RPMI7951 (cell line): ENCODE data around the gene ZDHHC14. TPM values are rescaled to one million over a fixed set of nuclear protein-coding genes. Genes with fewer than 3 reads are reported as not detected.
A peak's percentile ranks its signal among the peaks of the same experiment; 100 is the strongest.

Experiments
- DNase-seq: peaks from one replicate; pipeline ENCODE4 v3.0.0-alpha.2; 2012; ENCODE audit warnings: low read depth
- total RNA-seq: library from RNA; depleted of rRNA; stranded (reverse); fragments of >200 nt; shearing (Covaris generic); gene quantifications from 2 replicates; pipeline ENCODE4 v1.2.3, GENCODE V29; 2014

ZDHHC14 gene
- total RNA-seq, 1 experiment from 2014 or later: 1.8 TPM

DNA sequence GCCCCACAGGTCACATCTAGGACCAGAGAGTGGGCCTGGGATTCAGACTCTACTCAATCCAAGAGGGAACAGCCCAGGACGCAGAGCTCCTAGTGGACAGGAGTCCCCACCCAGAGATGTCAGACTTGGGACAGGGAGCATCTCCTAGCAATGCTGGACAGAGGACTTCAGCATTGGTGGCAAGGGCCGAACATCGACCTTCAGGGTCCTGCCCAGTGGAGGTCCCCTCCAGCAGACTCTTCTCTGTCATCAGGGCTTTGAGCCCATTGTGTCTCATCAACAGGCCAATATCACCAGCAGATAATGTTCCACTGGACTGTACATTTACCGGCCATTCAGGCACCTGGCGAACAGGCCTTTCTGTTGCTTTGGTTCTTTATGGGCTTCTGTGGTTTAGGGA lies 282.3 kb downstream of the ZDHHC14 start:
- no peak for DNase-seq

DNA sequence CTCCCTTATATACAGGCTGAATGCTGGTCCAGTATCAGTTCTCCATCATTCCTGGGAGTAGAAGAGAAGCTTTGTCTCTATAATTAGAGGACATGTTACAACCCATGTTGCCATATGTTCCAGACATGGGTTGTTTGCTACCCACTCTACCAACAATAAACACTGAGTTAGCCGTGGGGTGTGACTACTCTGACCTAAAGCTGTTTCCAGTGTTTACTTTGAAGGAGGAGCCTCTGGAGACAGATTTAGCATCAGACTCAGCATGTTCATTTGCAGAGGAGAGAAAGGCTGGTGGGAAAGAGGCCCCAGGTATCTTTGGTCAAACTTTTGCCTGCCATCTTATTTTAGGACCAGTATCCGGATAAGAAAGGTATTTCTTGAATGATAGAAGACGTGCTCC lies 284.2 kb downstream of the ZDHHC14 start:
- DNase-seq: no peak

DNA sequence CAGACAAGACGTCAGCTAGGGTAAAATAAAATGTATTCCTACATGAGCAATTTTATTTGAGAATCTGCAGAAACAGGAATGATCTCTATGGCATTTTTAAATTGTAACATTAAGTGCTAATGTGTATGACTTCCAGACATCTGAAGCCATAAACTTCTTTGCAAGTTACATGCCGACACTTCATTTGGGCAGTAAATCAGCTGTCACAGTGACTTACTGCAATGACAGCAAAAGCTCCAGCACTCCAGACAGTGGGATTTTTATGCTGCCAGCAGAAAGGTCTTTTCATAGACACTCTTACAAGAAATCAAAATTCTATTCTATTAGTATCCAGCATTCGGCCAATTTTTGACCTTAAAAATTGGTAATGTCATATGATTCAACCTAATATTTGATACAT lies 285.7 kb downstream of the ZDHHC14 start:
- no peak for DNase-seq

DNA sequence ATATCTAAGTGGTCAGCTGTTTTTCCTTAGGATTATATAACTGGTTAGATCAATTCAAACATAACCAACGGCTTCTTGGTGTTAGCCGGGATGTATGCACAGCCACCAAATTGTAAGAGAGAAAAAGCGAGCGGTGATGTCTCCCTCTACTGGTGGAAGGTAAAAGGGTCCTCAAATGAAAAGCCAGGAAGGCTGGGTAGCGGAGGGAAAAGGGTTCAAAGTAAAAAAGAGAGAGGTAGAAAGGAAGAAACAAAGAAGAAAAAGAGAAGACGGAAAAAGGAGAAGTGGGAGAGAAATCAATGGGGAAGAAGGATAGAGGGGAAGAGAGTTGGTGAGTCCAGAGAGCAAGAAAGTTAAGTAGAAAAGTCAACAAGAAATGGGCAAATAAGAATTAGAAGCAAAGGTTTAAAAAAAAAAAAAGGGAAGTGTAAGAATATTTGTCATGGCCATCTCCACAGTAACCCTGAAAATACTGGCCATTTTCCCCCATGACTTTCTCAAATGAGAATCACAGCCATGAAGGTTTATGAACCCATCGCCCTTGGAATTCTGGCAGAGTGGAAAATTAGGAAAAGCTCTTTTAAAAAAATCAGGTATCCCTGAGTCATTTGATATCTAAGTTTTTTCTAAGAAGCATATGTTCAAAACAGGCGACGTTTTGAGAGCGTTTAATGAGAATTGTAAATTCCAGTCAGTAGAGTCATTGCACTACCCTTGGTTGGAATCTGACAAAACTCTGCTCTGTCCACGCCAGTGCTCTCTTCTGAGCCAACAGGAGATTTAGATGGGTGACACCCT lies 286.4 kb downstream of the ZDHHC14 start:
- peak; percentile 64 for DNase-seq

GRCh38 chr6:157668009-157668401 lies 287.0 kb downstream of the ZDHHC14 start:
- no peak for DNase-seq

- DNase-seq: no peak
Measured at GRCh38 chr6:157668713-157669112, 287.7 kb downstream of the ZDHHC14 start.

GRCh38 chr6:157669323-157669722 lies 288.3 kb downstream of the ZDHHC14 start:
- no peak for DNase-seq

GRCh38 chr6:157669747-157670216 lies 288.8 kb downstream of the ZDHHC14 start:
- DNase-seq: peak; percentile 69

DNA sequence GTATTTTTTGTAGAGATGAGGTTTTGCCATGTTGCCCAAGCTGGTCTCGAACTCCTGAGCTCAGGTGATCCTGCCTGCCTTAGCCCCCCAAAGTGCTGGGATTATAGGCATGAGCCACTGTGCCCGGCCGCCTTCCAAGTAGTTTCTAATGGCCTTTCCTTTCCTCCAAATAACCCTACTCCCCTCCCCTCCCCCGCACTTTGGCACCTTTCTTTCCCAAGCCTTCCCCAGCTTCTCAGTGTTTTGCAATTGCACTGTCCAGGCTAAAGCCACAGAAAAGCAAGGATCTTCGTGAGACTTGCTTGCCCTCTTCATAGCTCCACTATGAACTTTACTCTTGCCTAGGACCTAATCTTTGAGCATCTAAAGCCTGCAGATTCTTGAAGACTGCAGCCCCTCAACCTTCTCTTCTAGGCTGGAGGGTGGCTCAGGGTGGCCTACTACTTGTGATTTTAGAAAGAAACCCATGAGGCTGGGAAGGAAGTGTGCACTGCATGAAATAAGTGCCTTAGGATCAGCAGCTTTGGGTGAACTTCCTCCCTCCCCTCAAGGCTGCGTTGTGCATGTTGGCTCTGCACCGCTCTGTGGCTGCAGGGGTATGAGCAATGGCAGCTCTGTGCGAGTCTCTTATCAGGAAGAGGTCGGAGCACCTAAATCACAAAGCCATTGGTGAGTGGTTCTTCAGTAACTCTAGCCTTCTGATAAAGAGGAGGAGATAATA lies 289.6 kb downstream of the ZDHHC14 start:
- DNase-seq: no peak

DNA sequence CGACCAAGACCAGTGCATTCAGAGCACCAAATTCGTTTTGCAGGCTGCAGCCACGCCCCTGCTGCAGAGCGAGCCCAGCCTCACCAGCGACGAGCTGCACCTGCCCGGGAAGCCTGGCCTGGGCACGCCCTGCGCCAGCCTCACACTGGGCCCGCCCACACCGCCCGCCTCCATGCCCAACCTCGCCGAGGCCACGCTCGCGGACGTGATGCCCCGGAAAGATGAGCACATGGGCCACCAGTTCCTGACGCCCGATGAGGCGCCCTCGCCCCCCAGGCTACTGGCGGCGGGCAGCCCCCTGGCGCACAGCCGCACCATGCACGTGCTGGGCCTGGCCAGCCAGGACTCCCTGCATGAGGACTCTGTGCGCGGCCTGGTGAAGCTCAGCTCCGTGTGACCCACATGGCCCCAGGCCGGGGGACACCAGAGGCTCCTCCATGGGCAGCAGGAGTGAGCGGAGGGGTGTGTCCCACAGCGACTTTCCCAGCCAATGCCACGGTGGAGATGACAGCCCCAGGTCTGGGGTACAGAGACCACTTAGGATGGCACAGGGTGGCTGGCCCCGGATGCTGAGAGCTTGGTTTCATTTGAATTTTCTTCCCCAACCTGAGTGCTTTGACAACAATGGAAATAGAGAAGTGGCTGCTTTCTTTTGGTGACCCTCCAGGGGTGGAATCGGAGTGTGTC lies 291.9 kb downstream of the ZDHHC14 start:
- DNase-seq: no peak

DNA sequence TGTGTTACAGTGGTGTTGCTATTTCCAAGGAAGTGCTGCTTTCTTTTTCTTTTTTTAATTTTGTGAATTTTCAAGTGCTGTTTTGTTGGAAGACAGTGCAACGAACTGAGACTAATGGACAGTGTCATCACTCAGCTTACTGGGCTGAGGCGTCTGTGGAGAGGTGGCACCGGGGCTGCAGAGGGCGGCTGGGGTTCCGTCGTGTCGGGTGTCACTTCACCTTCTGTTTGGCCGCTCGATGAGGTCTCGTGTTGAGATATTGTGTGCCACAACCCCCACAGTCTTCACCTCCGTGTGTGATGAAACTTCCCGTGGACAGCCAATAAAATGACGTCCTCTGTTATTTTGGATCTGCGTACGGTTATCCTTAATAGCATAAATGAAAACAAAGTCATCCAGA lies 292.6 kb downstream of the ZDHHC14 start:
- DNase-seq: no peak

GRCh38 chr6:157674061-157674460 lies 293.1 kb downstream of the ZDHHC14 start:
- no peak for DNase-seq

GRCh38 chr6:157675831-157676230 lies 294.8 kb downstream of the ZDHHC14 start:
- no peak for DNase-seq

DNA sequence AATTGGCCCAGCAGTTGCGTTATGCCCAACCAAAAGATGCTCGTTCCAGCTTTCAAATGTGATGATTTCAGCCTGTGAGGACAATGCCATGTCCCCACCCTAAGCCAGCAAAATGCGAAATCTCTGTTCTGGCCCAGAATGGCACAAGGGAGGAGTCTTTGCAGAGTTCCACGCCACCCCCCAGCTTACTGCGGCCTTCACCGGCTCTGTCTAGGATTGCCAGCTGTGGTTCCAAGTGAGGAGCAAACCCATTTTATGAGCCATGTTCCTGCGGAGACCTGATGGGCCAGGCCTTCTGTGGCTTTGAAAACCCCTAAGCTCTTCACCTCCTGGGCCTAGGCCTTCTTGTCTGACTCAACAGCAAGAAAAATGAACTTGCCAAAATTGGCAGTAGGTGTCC lies 295.3 kb downstream of the ZDHHC14 start:
- DNase-seq: no peak

GRCh38 chr6:157677235-157677634 lies 296.2 kb downstream of the ZDHHC14 start:
- DNase-seq: no peak

DNA sequence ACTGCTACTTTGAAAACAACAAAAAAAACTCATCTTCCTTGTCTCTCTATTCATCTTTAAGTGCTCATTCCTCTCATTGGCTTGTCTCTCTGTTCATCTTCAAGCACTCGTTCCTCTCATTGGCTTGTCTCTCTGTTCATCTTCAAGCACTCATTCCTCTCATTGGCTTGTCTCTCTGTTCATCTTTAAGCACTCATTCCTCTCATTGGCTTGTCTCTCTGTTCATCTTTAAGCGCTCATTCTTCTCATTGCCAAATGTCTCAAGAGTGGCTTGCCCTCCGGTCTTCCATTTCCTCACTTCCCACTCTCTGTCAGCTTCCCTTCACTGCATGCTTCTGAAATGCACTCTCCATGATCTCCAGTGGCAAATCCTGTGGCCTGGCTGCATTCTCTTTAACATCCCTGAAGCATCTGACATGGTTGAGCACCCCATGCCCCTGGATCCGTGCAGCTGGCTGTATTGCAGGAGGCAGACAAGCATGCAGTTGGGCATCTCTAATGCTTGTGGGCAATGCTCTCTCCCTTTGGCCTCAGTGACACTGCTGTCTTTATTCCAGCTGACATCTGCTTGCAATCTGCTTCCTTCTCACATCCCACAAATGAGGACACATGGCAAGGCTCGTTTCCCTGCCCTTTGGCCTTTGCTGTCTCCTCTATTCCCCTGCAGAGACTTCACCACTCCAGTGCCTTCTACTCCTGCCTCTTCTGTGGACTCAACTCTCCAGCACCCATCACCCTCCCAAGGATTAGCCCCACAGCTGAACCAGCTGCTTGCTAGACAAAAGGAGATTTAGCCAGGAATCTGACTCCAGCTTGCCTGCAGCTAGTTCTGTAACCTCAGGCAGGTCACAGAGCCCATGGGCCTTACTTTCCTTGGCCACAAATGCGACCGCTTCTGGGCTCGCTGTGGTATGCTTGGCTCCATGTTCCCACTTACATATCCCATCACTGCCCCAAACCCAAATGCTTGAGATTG lies 298.9 kb downstream of the ZDHHC14 start:
- peak; percentile 30 for DNase-seq

DNA sequence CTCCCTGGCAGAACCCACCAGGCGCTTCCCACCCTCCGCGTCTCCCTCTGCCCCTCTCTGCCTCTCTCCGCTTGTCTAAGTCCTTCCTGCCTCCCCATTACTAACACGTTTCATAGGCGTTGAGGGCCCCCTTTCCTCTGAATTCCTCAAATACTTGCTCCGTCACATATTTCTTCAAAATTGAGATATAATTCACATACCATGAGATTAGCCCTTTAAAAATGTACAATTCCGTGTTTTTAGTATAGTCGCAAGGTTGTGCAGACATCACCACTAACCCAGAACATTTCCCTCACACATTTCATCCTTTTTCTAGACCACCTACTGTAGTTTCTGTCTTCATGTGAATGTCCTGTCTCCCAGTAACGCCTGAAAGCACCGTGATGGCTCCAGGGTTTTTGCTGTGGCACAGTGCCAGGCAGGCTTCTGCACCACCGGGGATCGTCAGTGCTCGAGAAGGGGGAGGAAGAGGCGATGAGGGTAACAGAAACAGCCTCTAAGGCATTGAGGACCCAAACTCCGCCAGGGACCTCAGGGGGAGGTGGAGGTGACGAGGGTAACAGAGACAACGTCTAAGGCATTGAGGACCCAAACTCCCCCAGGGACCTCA lies 300.2 kb downstream of the ZDHHC14 start:
- no peak for DNase-seq

DNA sequence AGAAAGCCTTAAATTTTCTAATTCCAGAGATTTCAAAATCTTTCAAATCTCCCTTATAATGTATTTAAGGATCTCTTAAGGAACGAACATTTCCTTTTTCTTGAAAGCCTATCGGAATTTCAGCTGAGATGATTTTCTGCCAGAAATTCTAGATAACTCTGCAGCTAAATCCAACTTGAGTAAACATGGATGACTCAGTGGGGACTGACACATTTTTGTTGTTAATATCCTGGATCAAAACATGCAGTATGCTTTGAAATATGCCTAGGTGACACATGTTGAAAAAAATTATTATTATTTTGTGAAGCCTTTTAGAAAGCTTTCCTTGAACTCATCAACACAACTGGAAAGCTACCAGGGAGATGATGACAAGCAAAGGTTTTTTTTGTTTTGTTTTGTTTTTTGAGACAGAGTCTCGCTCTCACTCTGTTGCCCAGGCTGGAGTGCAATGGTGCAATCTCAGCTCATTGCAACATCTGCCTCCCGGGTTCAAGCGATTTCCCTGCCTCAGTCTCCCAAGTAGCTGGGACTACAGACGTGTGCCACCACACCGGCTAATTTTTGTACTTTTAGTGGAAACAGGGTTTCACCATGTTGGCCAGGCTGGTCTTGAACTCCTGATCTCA lies 302.0 kb downstream of the ZDHHC14 start:
- DNase-seq: no peak

DNA sequence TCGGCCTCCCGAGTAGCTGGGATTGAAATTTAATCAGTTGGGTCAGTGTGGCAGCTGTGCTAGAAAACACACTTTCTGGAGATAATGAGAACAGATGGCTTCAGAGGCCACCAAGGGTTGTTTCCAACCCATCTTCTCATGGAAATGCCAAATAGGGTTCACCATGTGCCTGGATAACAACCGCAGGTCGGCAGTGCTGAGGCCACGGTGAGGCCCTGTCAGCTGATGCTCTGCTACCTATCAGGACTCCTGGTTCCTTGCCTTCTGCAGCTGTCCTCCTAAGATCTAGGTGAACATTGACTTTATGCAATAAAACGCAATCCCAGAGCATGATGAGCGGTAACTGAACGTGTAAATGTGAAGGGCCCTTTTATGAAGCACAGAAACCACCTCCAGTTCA lies 302.7 kb downstream of the ZDHHC14 start:
- DNase-seq: no peak

DNA sequence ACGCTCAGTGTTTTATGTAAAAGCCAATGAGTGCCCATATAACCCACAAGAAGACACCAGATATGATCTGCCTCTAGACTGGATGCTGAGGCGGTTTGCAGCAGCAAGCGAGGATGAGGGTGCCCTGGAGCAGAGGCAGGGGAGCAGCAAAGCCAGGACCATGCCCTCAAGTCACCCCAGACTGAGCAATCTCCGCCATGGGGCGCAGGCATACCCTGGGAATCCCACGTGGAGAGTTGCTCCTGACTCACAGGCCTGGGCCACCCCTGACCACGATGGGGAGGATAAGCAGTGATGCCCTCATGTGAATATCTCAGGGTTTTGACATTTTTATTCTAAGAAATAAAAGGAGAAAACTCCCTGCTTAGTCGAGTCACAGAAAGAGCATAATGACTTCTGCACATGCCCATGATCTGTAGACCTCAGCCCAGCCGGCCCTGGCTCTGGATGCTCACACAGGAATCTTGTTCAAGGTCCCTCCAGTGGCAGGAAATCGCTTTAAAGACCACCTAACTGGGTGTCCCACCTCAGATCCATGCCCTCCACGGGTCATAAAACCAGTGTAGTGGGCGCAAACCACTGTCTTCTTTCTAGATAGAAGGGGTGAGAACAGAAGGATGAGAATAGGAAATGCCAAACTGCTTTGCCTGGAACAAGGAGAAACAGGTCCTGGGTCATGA lies 303.8 kb downstream of the ZDHHC14 start:
- no peak for DNase-seq
